Adrenal gland (tissue), 5 donors: ENCODE data around the gene BABAM2.

Experiments
- POLR2A ChIP-seq, 2 donors: fragments of 450-650 bp; IDR thresholded peaks; one replicate each; pipeline ENCODE4 v1.6.1; 2017; ENCODE audit warnings: antibody characterized with exemption in 2 of 2, mild to moderate bottlenecking in 2 of 2, moderate library complexity in 1 of 2
- TF ChIP-seq, protein P1 (sequence below), 6 experiments: fragments of 450-650 bp in 4 of 6; fragments of 200-600 bp in 2 of 6; sonication (generic) in 1 of 6; IDR thresholded peaks; 1 replicate in 5 of 6; 2 replicates in 1 of 6; pipeline versions ENCODE4 v1.5.1 to v1.8.0; 2016 to 2021; ENCODE audit warnings: antibody characterized with exemption in 6 of 6, mild to moderate bottlenecking in 2 of 6, moderate library complexity in 1 of 6
- donor health status: DM: no; HTN: no; CAD: no.

DNA sequence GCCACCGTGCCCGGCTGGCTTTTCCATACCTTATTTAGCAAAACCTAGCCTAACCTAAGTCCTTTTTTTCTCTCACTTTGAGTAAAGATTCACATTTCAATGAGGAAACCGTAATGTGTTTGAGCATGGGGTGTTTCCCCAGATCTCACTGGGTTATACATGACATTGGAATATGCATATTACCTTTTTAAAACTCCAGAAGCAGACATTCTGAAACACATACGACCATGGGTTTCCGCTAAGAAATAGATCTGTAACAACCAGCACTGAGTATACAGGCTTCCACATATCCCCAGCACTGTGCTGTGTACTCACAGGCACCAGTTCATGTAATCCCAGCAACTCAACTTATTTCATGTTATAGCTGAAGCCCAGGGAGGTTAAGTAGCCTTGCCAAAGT is 461.1 kb downstream of the BABAM2 start:
- TF ChIP-seq, protein P1, sequence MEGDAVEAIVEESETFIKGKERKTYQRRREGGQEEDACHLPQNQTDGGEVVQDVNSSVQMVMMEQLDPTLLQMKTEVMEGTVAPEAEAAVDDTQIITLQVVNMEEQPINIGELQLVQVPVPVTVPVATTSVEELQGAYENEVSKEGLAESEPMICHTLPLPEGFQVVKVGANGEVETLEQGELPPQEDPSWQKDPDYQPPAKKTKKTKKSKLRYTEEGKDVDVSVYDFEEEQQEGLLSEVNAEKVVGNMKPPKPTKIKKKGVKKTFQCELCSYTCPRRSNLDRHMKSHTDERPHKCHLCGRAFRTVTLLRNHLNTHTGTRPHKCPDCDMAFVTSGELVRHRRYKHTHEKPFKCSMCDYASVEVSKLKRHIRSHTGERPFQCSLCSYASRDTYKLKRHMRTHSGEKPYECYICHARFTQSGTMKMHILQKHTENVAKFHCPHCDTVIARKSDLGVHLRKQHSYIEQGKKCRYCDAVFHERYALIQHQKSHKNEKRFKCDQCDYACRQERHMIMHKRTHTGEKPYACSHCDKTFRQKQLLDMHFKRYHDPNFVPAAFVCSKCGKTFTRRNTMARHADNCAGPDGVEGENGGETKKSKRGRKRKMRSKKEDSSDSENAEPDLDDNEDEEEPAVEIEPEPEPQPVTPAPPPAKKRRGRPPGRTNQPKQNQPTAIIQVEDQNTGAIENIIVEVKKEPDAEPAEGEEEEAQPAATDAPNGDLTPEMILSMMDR (IDR thresholded peaks at IDR 0.05) = no peak
- TF ChIP-seq POLR2A (IDR thresholded peaks at IDR 0.05) = no peak
